WTC11 (cell line): Measurements from ENCODE around the gene AK9. TPM values are rescaled to one million over a fixed set of nuclear protein-coding genes. Genes with fewer than 3 reads are reported as not detected.

Experiments used
- ATAC-seq: fragments of 200-7000 bp; cut with Tn5 transposase; 2 replicates; pipeline ENCODE4 v1.10.0; 2021; ENCODE audit warnings: mild to moderate bottlenecking, moderate library complexity
- CTCF ChIA-PET: fragments of 300-600 bp; sonication (Branson Sonifier 250); formaldehyde crosslinking; loops from one replicate; lab custom pipeline; 2021; ENCODE audit warnings: antibody characterized with exemption; lab: Charles Lee
- POLR2A ChIA-PET: fragments of 350-600 bp; sonication (Branson Sonifier 250); formaldehyde crosslinking; loops from one replicate; lab custom pipeline; 2021; ENCODE audit warnings: antibody characterized with exemption; lab: Charles Lee
- DNase-seq: peaks from one replicate; pipeline ENCODE4 v3.0.0; 2021; ENCODE audit warnings: low spot score
- H3K27ac Mint-ChIP-seq: 2 replicates; pipeline ENCODE4 v1.8.0; 2021; ENCODE audit warnings: mixed read lengths
- H3K27me3 Mint-ChIP-seq: 2 replicates; pipeline ENCODE4 v1.8.0; 2021; ENCODE audit warnings: low read depth, mild to moderate bottlenecking, moderate library complexity, mixed read lengths
- H3K36me3 Mint-ChIP-seq: 2 replicates; pipeline ENCODE4 v1.8.0; 2021; ENCODE audit warnings: mixed read lengths
- H3K4me1 Mint-ChIP-seq: 2 replicates; pipeline ENCODE4 v1.8.0; 2022; ENCODE audit warnings: mixed read lengths
- H3K4me3 Mint-ChIP-seq: 2 replicates; pipeline ENCODE4 v1.8.0; 2021; ENCODE audit warnings: mild to moderate bottlenecking, moderate library complexity, mixed read lengths
- H3K9me3 Mint-ChIP-seq: 2 replicates; pipeline ENCODE4 v1.8.0; 2021; ENCODE audit warnings: mixed read lengths
- ATF1 ChIP-seq: sonication (generic); formaldehyde crosslinking; IDR thresholded peaks from 2 replicates; pipeline ENCODE4 v1.8.1; 2023; ENCODE audit warnings: mild to moderate bottlenecking, moderate library complexity, missing genetic modification reagents
- ATF2 ChIP-seq: sonication (generic); formaldehyde crosslinking; IDR thresholded peaks from 2 replicates; pipeline ENCODE4 v1.8.1; 2022; ENCODE audit warnings: low read depth, missing genetic modification reagents, borderline replicate concordance
- CREB1 ChIP-seq: sonication (generic); formaldehyde crosslinking; IDR thresholded peaks from 2 replicates; pipeline ENCODE4 v1.8.0; 2023; ENCODE audit warnings: mild to moderate bottlenecking, missing genetic modification reagents
- MXD4 ChIP-seq: fragments of 250-450 bp; sonication (Bioruptor Pico); IDR thresholded peaks from 2 replicates; pipeline ENCODE4 v1.8.0; 2021; ENCODE audit warnings: mild to moderate bottlenecking, moderate library complexity, borderline replicate concordance
- NFYB ChIP-seq: sonication (generic); formaldehyde crosslinking; conservative IDR thresholded peaks from 2 replicates; pipeline ENCODE4 v1.8.0; 2022; ENCODE audit warnings: low read depth, missing genetic modification reagents
- NR1H2 ChIP-seq: sonication (generic); formaldehyde crosslinking; IDR thresholded peaks from 2 replicates; pipeline ENCODE4 v1.9.0; 2021; ENCODE audit warnings: mild to moderate bottlenecking, moderate library complexity, missing genetic modification reagents
- NR3C1 ChIP-seq: sonication (generic); formaldehyde crosslinking; conservative IDR thresholded peaks from 2 replicates; pipeline ENCODE4 v1.8.1; 2023; ENCODE audit warnings: low read depth, mild to moderate bottlenecking, missing genetic modification reagents
- PRRX2 ChIP-seq: fragments of 250-450 bp; sonication (Bioruptor Pico); IDR thresholded peaks from 2 replicates; pipeline ENCODE4 v1.8.0; 2021; ENCODE audit warnings: mild to moderate bottlenecking
- SMAD3 ChIP-seq: sonication (generic); formaldehyde crosslinking; IDR thresholded peaks from 2 replicates; pipeline ENCODE4 v1.8.0; 2022; ENCODE audit warnings: missing genetic modification reagents, mild to moderate bottlenecking, borderline replicate concordance
- TP53 ChIP-seq: sonication (generic); formaldehyde crosslinking; IDR thresholded peaks from 2 replicates; pipeline ENCODE4 v1.8.1; 2023; ENCODE audit warnings: mild to moderate bottlenecking, missing genetic modification reagents
- USF2 ChIP-seq: sonication (generic); formaldehyde crosslinking; IDR thresholded peaks from 2 replicates; pipeline ENCODE4 v1.8.1; 2023; ENCODE audit warnings: mild to moderate bottlenecking, missing genetic modification reagents, moderate library complexity
- ZNF138 ChIP-seq: sonication (generic); formaldehyde crosslinking; conservative IDR thresholded peaks from 2 replicates; pipeline ENCODE4 v1.8.1; 2022; ENCODE audit warnings: mild to moderate bottlenecking, moderate library complexity, missing genetic modification reagents
- ZNF281 ChIP-seq: sonication (generic); formaldehyde crosslinking; IDR thresholded peaks from 2 replicates; pipeline ENCODE4 v1.8.0; 2023; ENCODE audit warnings: mild to moderate bottlenecking, missing genetic modification reagents
- ZNF396 ChIP-seq: fragments of 250-450 bp; sonication (Bioruptor Pico); IDR thresholded peaks from 2 replicates; pipeline ENCODE4 v1.8.0; 2021; ENCODE audit warnings: mild to moderate bottlenecking, moderate library complexity, borderline replicate concordance
- ZNF423 ChIP-seq: fragments of 250-450 bp; sonication (Bioruptor Pico); IDR thresholded peaks from 2 replicates; pipeline ENCODE4 v2.1.2; 2022; ENCODE audit warnings: mild to moderate bottlenecking, moderate library complexity
- ZNF532 ChIP-seq: fragments of 250-450 bp; sonication (Bioruptor Pico); IDR thresholded peaks from 2 replicates; pipeline ENCODE4 v1.9.0; 2021; ENCODE audit warnings: mild to moderate bottlenecking, borderline replicate concordance
- ZNF671 ChIP-seq: fragments of 250-450 bp; sonication (Bioruptor Pico); IDR thresholded peaks from 2 replicates; pipeline ENCODE4 v1.8.0; 2021; ENCODE audit warnings: mild to moderate bottlenecking
- total RNA-seq: library from RNA; stranded (reverse); gene quantifications from 3 replicates; pipeline ENCODE4 v1.2.3, GENCODE V29; 2021
- TF ChIP-seq, protein P1 (sequence below): fragments of 250-450 bp; sonication (Bioruptor Pico); IDR thresholded peaks from 2 replicates; pipeline ENCODE4 v2.1.2; 2022; ENCODE audit warnings: mild to moderate bottlenecking, moderate library complexity
- TF ChIP-seq, protein P2 (sequence below): sonication (generic); formaldehyde crosslinking; IDR thresholded peaks from 2 replicates; pipeline ENCODE4 v1.8.1; 2022; ENCODE audit warnings: missing genetic modification reagents, borderline replicate concordance
- TF ChIP-seq, protein P3 (sequence below): fragments of 200-600 bp; IDR thresholded peaks from 2 replicates; pipeline ENCODE4 v1.8.0; 2022; ENCODE audit warnings: antibody characterized with exemption

The AK9 gene
- total RNA-seq, 1 experiment from 2014 or later, result 3.7 TPM

DNA sequence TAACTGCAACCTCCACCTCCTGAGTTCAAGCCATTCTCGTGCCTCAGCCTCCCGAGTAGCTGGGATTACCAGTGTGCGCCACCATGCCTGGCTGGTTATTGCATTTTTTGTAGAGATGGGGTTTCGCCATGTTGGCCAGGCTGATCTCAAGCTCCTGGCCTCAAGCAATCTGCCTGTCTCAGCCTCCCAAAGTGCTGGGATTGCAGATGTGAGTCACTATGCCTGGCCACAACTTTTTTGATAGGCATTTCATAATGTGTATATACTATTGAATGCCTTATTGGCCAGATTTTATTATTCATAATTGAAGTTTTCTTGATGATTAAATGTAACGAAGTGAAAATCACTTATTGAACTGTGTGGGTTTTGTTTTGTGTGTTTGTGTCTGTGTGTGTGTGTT lies 28.0 kb upstream of the AK9 start:
- ChIA-PET POLR2A (no interaction called here), CTCF (interaction anchor here (1.7 to 2.0 kb wide), 3 partner anchors 14 to 321 kb away, joined by 5 to 7 read pairs (median 6); no protein-coding TSS in a partner anchor)
- no peak for TF ChIP-seq NR3C1 (CRISPR knock-in tag)
- no peak for TF ChIP-seq PRRX2 (CRISPR knock-in tag)
- TF ChIP-seq, protein P1, sequence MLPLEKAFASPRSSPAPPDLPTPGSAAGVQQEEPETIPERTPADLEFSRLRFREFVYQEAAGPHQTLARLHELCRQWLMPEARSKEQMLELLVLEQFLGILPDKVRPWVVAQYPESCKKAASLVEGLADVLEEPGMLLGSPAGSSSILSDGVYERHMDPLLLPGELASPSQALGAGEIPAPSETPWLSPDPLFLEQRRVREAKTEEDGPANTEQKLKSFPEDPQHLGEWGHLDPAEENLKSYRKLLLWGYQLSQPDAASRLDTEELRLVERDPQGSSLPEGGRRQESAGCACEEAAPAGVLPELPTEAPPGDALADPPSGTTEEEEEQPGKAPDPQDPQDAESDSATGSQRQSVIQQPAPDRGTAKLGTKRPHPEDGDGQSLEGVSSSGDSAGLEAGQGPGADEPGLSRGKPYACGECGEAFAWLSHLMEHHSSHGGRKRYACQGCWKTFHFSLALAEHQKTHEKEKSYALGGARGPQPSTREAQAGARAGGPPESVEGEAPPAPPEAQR (CRISPR knock-in tag), result no peak
- TF ChIP-seq ZNF281 (CRISPR knock-in tag), result no peak
- TF ChIP-seq USF2 (CRISPR knock-in tag), result no peak
- TF ChIP-seq, protein P2, sequence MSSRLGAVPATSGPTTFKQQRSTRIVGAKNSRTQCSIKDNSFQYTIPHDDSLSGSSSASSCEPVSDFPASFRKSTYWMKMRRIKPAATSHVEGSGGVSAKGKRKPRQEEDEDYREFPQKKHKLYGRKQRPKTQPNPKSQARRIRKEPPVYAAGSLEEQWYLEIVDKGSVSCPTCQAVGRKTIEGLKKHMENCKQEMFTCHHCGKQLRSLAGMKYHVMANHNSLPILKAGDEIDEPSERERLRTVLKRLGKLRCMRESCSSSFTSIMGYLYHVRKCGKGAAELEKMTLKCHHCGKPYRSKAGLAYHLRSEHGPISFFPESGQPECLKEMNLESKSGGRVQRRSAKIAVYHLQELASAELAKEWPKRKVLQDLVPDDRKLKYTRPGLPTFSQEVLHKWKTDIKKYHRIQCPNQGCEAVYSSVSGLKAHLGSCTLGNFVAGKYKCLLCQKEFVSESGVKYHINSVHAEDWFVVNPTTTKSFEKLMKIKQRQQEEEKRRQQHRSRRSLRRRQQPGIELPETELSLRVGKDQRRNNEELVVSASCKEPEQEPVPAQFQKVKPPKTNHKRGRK (CRISPR knock-in tag), result no peak
- TF ChIP-seq ZNF423, result no peak
- TF ChIP-seq ZNF532 (CRISPR knock-in tag), result no peak
- no peak for TF ChIP-seq TP53
- no peak for TF ChIP-seq CREB1 (CRISPR knock-in tag)
- no peak for TF ChIP-seq ATF1
- TF ChIP-seq, protein P3, sequence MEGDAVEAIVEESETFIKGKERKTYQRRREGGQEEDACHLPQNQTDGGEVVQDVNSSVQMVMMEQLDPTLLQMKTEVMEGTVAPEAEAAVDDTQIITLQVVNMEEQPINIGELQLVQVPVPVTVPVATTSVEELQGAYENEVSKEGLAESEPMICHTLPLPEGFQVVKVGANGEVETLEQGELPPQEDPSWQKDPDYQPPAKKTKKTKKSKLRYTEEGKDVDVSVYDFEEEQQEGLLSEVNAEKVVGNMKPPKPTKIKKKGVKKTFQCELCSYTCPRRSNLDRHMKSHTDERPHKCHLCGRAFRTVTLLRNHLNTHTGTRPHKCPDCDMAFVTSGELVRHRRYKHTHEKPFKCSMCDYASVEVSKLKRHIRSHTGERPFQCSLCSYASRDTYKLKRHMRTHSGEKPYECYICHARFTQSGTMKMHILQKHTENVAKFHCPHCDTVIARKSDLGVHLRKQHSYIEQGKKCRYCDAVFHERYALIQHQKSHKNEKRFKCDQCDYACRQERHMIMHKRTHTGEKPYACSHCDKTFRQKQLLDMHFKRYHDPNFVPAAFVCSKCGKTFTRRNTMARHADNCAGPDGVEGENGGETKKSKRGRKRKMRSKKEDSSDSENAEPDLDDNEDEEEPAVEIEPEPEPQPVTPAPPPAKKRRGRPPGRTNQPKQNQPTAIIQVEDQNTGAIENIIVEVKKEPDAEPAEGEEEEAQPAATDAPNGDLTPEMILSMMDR, result no peak
- TF ChIP-seq ZNF396 (CRISPR knock-in tag), result no peak
- TF ChIP-seq SMAD3 (CRISPR knock-in tag), result no peak
- no peak for TF ChIP-seq MXD4 (CRISPR knock-in tag)
- no peak for TF ChIP-seq ZNF138 (CRISPR knock-in tag)
- no peak for TF ChIP-seq NFYB (CRISPR knock-in tag)
- no peak for TF ChIP-seq ATF2 (CRISPR knock-in tag)
- no peak for TF ChIP-seq ZNF671
- no peak for TF ChIP-seq NR1H2 (CRISPR knock-in tag)
- Mint-ChIP-seq H3K9me3 (no peaks in the 10 kb centered on the region), H3K4me1 (peaks cover 7% of the 10 kb centered on the region), H3K36me3 (peaks cover 11% of the 10 kb centered on the region), H3K27me3 (no peaks in the 10 kb centered on the region), H3K27ac (no peak overlapping the region), H3K4me3 (no peak overlapping the region)
- no peak for DNase-seq
- ATAC-seq, result no peak
